K562 (cell line): Measurements from ENCODE around the gene ATP9A. TPM values are rescaled to one million over a fixed set of nuclear protein-coding genes. Genes with fewer than 3 reads are reported as not detected.

Experiments
- ATAC-seq: fragments of 200-7000 bp; cut with Tn5 transposase; 3 replicates; pipeline ENCODE4 v1.9.1; 2020; ENCODE audit warnings: moderate library complexity
- BruUV-seq: library from RNA; stranded (reverse); fragments of 400-500 nt; replicated peaks from 2 replicates; lab custom pipeline; 2021; lab: Mats Ljungman, UMichigan
- CTCF ChIA-PET: fragments of 300-600 bp; formaldehyde crosslinking; extraction: SDS; loops from one replicate; lab custom pipeline; 2021; ENCODE audit warnings: low intra/inter-chr PET ratio; lab: Yijun Ruan, JAX
- POLR2A ChIA-PET: fragments of 300-600, 350-650 bp; sonication (Branson Sonifier 250); formaldehyde crosslinking; extraction: SDS; loops from one replicate; lab custom pipeline; 2021; ENCODE audit warnings: antibody characterized with exemption, inconsistent platforms; lab: Yijun Ruan, JAX
- DNase-seq, 4 experiments: peaks; one replicate each; pipeline versions ENCODE4 v3.0.0 to v3.0.0-alpha.2; 2011 to 2018; ENCODE audit warnings: low spot score in 3 of 4, mixed read lengths in 3 of 4; ENCODE audit errors: extremely low read depth in 1 of 4
- FAIRE-seq: peaks from 2 replicates; lab custom pipeline; 2011; peaks lifted over from hg19 to GRCh38; lab: Jason Lieb, UNC
- H2AFZ ChIP-seq: 2 replicates; pipeline ENCODE4 v1.6.0; 2011; ENCODE audit warnings: low read depth, low read length, control low read depth, inconsistent platforms
- H3K27ac ChIP-seq: fragments of 200-600 bp; 3 replicates; pipeline ENCODE4 v1.8.0; 2011; ENCODE audit warnings: low read depth, mild to moderate bottlenecking, control low read depth, inconsistent platforms, low read length, moderate library complexity, mixed read lengths; ENCODE audit errors: extremely low read depth
- H3K27me3 ChIP-seq, 2 experiments: fragments of 300-600 bp in 1 of 2; 2 replicates in 1 of 2; 3 replicates in 1 of 2; pipeline versions ENCODE4 v1.6.0 to v1.8.0; 2011; ENCODE audit warnings: inconsistent platforms in 2 of 2, low read length in 2 of 2, mild to moderate bottlenecking in 1 of 2, mixed read lengths in 1 of 2, moderate library complexity in 1 of 2; ENCODE audit not compliant: control insufficient read depth in 2 of 2, insufficient read depth in 2 of 2
- H3K36me3 ChIP-seq: fragments of 300-600 bp; 3 replicates; pipeline ENCODE4 v1.8.0; 2011; ENCODE audit warnings: mild to moderate bottlenecking, low read length, inconsistent platforms; ENCODE audit not compliant: control insufficient read depth, insufficient read depth
- H3K4me1 ChIP-seq, 2 experiments: fragments of 200-600 bp in 1 of 2; replicated peaks in 1 of 2; 2 replicates in 1 of 2; 3 replicates in 1 of 2; pipeline versions ENCODE4 v1.5.1 to v1.8.0; 2011; ENCODE audit warnings: inconsistent platforms in 2 of 2, low read length in 2 of 2, mild to moderate bottlenecking in 1 of 2, mixed read lengths in 1 of 2, moderate library complexity in 1 of 2; ENCODE audit not compliant: control insufficient read depth in 2 of 2, insufficient read depth in 2 of 2
- H3K4me2 ChIP-seq: 2 replicates; pipeline ENCODE4 v1.6.1; 2011; ENCODE audit warnings: low read length, control low read depth, inconsistent platforms, mixed read lengths; ENCODE audit not compliant: insufficient read depth
- H3K4me3 ChIP-seq: fragments of 200-600 bp; sonication (generic), shearing (Covaris generic); 2 replicates; pipeline ENCODE4 v1.5.1; 2016; ENCODE audit warnings: control low read depth, inconsistent platforms
- H3K79me2 ChIP-seq: fragments of 200-600 bp; 3 replicates; pipeline ENCODE4 v1.8.0; 2011; ENCODE audit warnings: low read length, inconsistent platforms; ENCODE audit not compliant: control insufficient read depth, insufficient read depth
- H3K9ac ChIP-seq, 2 experiments: 2 replicates each; pipeline versions ENCODE4 v1.6.0 to v1.6.1; 2011; ENCODE audit warnings: low read depth in 2 of 2, low read length in 2 of 2, control low read depth in 1 of 2, inconsistent platforms in 1 of 2, mild to moderate bottlenecking in 1 of 2, mixed read lengths in 1 of 2; ENCODE audit not compliant: insufficient read depth in 1 of 2
- H3K9me1 ChIP-seq: one replicate; pipeline ENCODE4 v1.6.0; 2011; ENCODE audit warnings: inconsistent platforms, mild to moderate bottlenecking, low read length, moderate library complexity; ENCODE audit not compliant: control insufficient read depth, insufficient read depth
- H3K9me3 ChIP-seq: replicated peaks from 2 replicates; pipeline ENCODE4 v1.5.1; 2011; ENCODE audit warnings: low read depth, low read length, inconsistent platforms; ENCODE audit not compliant: control insufficient read depth, insufficient read depth
- H4K20me1 ChIP-seq: replicated peaks from 2 replicates; pipeline ENCODE4 v1.6.1; 2011; ENCODE audit warnings: low read length, inconsistent platforms, mixed read lengths; ENCODE audit not compliant: control insufficient read depth, insufficient read depth
- ARID3B ChIP-seq: fragments of 250-450 bp; sonication (Bioruptor Pico); IDR thresholded peaks from 2 replicates; pipeline ENCODE4 v1.4.0; 2020; ENCODE audit warnings: borderline replicate concordance
- DMBX1 ChIP-seq: fragments of 250-450 bp; sonication (Bioruptor Pico); IDR thresholded peaks from 2 replicates; pipeline ENCODE4 v1.8.0; 2022; ENCODE audit warnings: inconsistent platforms, mild to moderate bottlenecking, moderate library complexity, borderline replicate concordance
- GABPA ChIP-seq: fragments of 200-800 bp; sonication (Bioruptor generic); conservative IDR thresholded peaks from 2 replicates; pipeline ENCODE4 v1.6.1; 2016; ENCODE audit warnings: low read depth, missing genetic modification characterization, missing compliant biosample characterization
- HOMEZ ChIP-seq: fragments of 250-450 bp; sonication (Bioruptor Pico); IDR thresholded peaks from 2 replicates; pipeline ENCODE4 v1.4.0; 2020; ENCODE audit warnings: mild to moderate bottlenecking, moderate library complexity
- NCOA2 ChIP-seq, 2 experiments: fragments of 450-650 bp; IDR thresholded peaks; 2 replicates each; pipeline ENCODE4 v1.6.1; 2018; ENCODE audit warnings: mild to moderate bottlenecking in 2 of 2, moderate library complexity in 1 of 2; ENCODE audit not compliant: partially characterized antibody in 2 of 2
- PHF20 ChIP-seq: fragments of 450-650 bp; IDR thresholded peaks from 2 replicates; pipeline ENCODE4 v1.6.1; 2018; ENCODE audit not compliant: partially characterized antibody
- POLR2A ChIP-seq: fragments of 450-650 bp; conservative IDR thresholded peaks from 2 replicates; pipeline ENCODE4 v1.6.1; 2016
- RAD51 ChIP-seq: fragments of 450-650 bp; IDR thresholded peaks from 2 replicates; pipeline ENCODE4 v1.7.1; 2016; ENCODE audit warnings: low read depth, mild to moderate bottlenecking, borderline replicate concordance
- RBM22 ChIP-seq: fragments of 200-400 bp; formaldehyde crosslinking; IDR thresholded peaks from 2 replicates; pipeline ENCODE4 v1.6.1; 2018; ENCODE audit warnings: low read length, low read depth; ENCODE audit not compliant: poor library complexity, severe bottlenecking
- SMARCE1 ChIP-seq: fragments of 450-650 bp; IDR thresholded peaks from 2 replicates; pipeline ENCODE4 v1.7.1; 2016; ENCODE audit warnings: mild to moderate bottlenecking
- SREBF1 ChIP-seq: fragments of 150-350 bp; IDR thresholded peaks from 2 replicates; pipeline ENCODE4 v1.6.1; 2014; ENCODE audit warnings: antibody characterized with exemption, low read depth, low read length, borderline replicate concordance
- SRSF9 ChIP-seq: fragments of 200-400 bp; formaldehyde crosslinking; IDR thresholded peaks from 2 replicates; pipeline ENCODE4 v1.6.1; 2017; ENCODE audit warnings: low read depth, low read length, borderline replicate concordance
- ZFP1 ChIP-seq: fragments of 450-650 bp; formaldehyde crosslinking; IDR thresholded peaks from 2 replicates; pipeline ENCODE4 v1.4.0; 2020; ENCODE audit warnings: mild to moderate bottlenecking, mixed read lengths
- ZNF174 ChIP-seq: fragments of 250-450 bp; sonication (Bioruptor Pico); IDR thresholded peaks from 2 replicates; pipeline ENCODE4 v1.4.0; 2020; ENCODE audit warnings: mild to moderate bottlenecking
- ZNF217 ChIP-seq: sonication (generic); formaldehyde crosslinking; IDR thresholded peaks from 2 replicates; pipeline ENCODE4 v1.8.0; 2022; ENCODE audit warnings: mild to moderate bottlenecking, missing genetic modification reagents
- ZNF436 ChIP-seq: fragments of 250-450, 450-650 bp; sonication (Bioruptor Pico); formaldehyde crosslinking; IDR thresholded peaks from 2 replicates; pipeline ENCODE4 v1.7.0; 2020; ENCODE audit warnings: mild to moderate bottlenecking
- ZNF778 ChIP-seq: fragments of 450-650 bp; formaldehyde crosslinking; IDR thresholded peaks from 2 replicates; pipeline ENCODE4 v1.4.0; 2020; ENCODE audit warnings: mild to moderate bottlenecking, moderate library complexity
- WGBS: fragments of 100-300 bp; shearing (Covaris generic); methylation state at CpG from one replicate; pipeline ENCODE4 v1.1.6; 2016; ENCODE audit warnings: low coverage, mixed read lengths; ENCODE audit not compliant: insufficient coverage; ENCODE audit errors: missing lambda C conversion rate; 5-methylcytosine and 5-hydroxymethylcytosine counted together
- in situ Hi-C: fragments of 300-500 bp; cut with MboI; formaldehyde crosslinking; loops from 4 replicates; pipeline ENCODE4 v1.15.0; 2018; ENCODE audit warnings: inconsistent platforms, mixed read lengths
- intact Hi-C: fragments of 100-400 bp; cut with micrococcal nuclease; formaldehyde crosslinking; loops from 2 replicates; pipeline ENCODE4 v1.14.2; 2022
- polyA plus RNA-seq, 8 experiments: library from polyadenylated mRNA; depleted of rRNA in 4 of 8; stranded (reverse) in 5 of 8; unstranded in 3 of 8; fragments of >200 nt; fragmentation: Nextera tagmentation in 2 of 8; fragmentation: Illumina TruSeq in 1 of 8; extraction: Ambion mirVana in 2 of 8; extraction: Trizol in 1 of 8; gene quantifications; 2 replicates each; pipeline versions ENCODE4 v1.2.1 to v1.2.3, GENCODE V29; 2011 to 2014; ENCODE audit warnings: inconsistent platforms in 1 of 8, missing spikeins in 1 of 8
- total RNA-seq, 7 experiments: library from RNA; depleted of rRNA in 6 of 7; stranded (reverse); fragments of >200 nt in 6 of 7; fragmentation: Illumina TruSeq in 2 of 7; extraction: Trizol in 2 of 7; gene quantifications; 2 replicates each; pipeline versions ENCODE4 v1.2.1 to v1.2.3, GENCODE V29; 2011 to 2021; ENCODE audit warnings: low replicate concordance in 1 of 7
- TF ChIP-seq, protein P1 (sequence below): fragments of 250-450 bp; sonication (Bioruptor Pico); IDR thresholded peaks from 2 replicates; pipeline ENCODE4 v1.5.0; 2021

Gene ATP9A
- total and polyA plus RNA-seq, 9 of the 15 experiments (the other 6 are each of a cell fraction or from before 2014, with no cell fraction given) = 0.18 to 0.62 (median 0.29) TPM

DNA sequence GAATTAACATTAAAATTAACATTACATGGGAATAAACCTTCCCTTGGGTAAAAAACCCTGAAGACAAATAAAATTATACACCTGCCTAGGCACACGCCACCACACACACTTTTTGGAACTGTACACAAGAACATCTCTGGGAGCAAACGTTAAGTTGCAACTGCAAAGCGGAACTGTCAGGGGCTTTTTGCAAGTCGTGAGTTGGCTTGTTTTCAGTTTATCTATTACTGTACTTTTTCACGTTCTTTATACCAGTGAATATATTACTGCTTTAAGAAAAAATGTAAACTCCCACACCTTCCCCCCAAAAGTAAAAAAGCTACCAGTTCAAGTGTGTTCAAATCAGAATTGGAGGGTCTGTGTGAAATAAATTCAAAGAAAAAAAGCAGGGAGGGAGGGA lies 160.1 kb downstream of the ATP9A start:
- Histone ChIP-seq H3K4me1 (peaks cover 0 to 4% of the 10 kb centered on the region in 2 experiments; a peak in 2 of 5 replicates), H3K9ac (no peak overlapping the region), H3K36me3 (no peaks in the 10 kb centered on the region), H3K9me3 (no peaks in the 10 kb centered on the region), H4K20me1 (no peaks in the 10 kb centered on the region), H3K27me3 (peaks cover 35 to 41% of the 10 kb centered on the region in 2 experiments), H2AFZ (no peak overlapping the region), H3K27ac (no peak overlapping the region), H3K79me2 (no peaks in the 10 kb centered on the region), H3K4me2 (no peak overlapping the region), H3K4me3 (no peak overlapping the region), H3K9me1 (no peaks in the 10 kb centered on the region)
- intact Hi-C loops = no loop called here
- ChIA-PET CTCF (no interaction called here), POLR2A (interaction anchor here (0.6 kb wide), 1 partner anchor 184 kb away, joined by 3 read pairs; no protein-coding TSS in a partner anchor)
- in situ Hi-C loops = no loop called here
- no TSS peak for BruUV-seq
- FAIRE-seq (peak; percentile 54), DNase-seq (no peak), ATAC-seq (no peak)
- 28% methylated on average over 5 of the region's 5 CpGs for WGBS
- TF ChIP-seq HOMEZ (CRISPR knock-in tag) (no peak), SREBF1 (no peak), RBM22 (no peak), ZNF217 (CRISPR knock-in tag) (no peak), SMARCE1 (no peak), ZNF778 (CRISPR knock-in tag) (no peak), ZFP1 (CRISPR knock-in tag) (no peak), GABPA (tag) (no peak), NCOA2 (IDR thresholded peaks at IDR 0.05; ENCODE audit: partially characterized antibody in 2 of 2) (no peak), DMBX1 (CRISPR knock-in tag) (no peak), ZNF174 (CRISPR knock-in tag) (no peak), SRSF9 (no peak), RAD51 (no peak), ARID3B (CRISPR knock-in tag) (no peak), ZNF436 (CRISPR knock-in tag) (no peak), PHF20 (no peak), POLR2A (no peak)
- TF ChIP-seq, protein P1, sequence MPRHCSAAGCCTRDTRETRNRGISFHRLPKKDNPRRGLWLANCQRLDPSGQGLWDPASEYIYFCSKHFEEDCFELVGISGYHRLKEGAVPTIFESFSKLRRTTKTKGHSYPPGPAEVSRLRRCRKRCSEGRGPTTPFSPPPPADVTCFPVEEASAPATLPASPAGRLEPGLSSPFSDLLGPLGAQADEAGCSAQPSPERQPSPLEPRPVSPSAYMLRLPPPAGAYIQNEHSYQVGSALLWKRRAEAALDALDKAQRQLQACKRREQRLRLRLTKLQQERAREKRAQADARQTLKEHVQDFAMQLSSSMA (CRISPR knock-in tag) = no peak
